IMR-90 (cell line): Measurements from ENCODE around the gene CCL14. TPM values are rescaled to one million over a fixed set of nuclear protein-coding genes. Genes with fewer than 3 reads are reported as not detected.

Source experiments
- ATAC-seq: fragments of 200-7000 bp; cut with Tn5 transposase; 2 replicates; pipeline ENCODE4 v1.9.1; 2020; ENCODE audit warnings: low read depth, mild to moderate bottlenecking, moderate library complexity
- BruUV-seq: library from RNA; stranded (reverse); fragments of 400-500 nt; replicated peaks from 2 replicates; lab custom pipeline; 2021; lab: Mats Ljungman, UMichigan
- CTCF ChIA-PET: fragments of 300-600 bp; formaldehyde crosslinking; extraction: SDS; loops from one replicate; lab custom pipeline; 2021; ENCODE audit warnings: antibody characterized with exemption; lab: Yijun Ruan, JAX
- POLR2A ChIA-PET: fragments of 300-600 bp; sonication (Branson Sonifier 250); formaldehyde crosslinking; loops from one replicate; lab custom pipeline; 2022; ENCODE audit warnings: antibody characterized with exemption; ENCODE audit not compliant: unreplicated experiment; lab: Charles Lee
- DNase-seq: peaks from one replicate; pipeline ENCODE4 v3.0.0; 2013
- H2AFZ ChIP-seq: replicated peaks from 2 replicates; pipeline ENCODE3; 2013; ENCODE audit warnings: low read length, mild to moderate bottlenecking; ENCODE audit not compliant: poor library complexity
- H2AK5ac ChIP-seq: 2 replicates; pipeline ENCODE4 v1.6.1; 2013; ENCODE audit warnings: low read depth, low read length, inconsistent platforms
- H2AK9ac ChIP-seq: replicated peaks from 2 replicates; pipeline ENCODE3; 2013; ENCODE audit warnings: mild to moderate bottlenecking, low read depth, low read length, moderate library complexity; ENCODE audit not compliant: poor library complexity
- H2BK120ac ChIP-seq: 2 replicates; pipeline ENCODE4 v1.6.1; 2013; ENCODE audit warnings: low read depth, low read length, inconsistent platforms
- H2BK15ac ChIP-seq: 3 replicates; pipeline ENCODE4 v1.6.1; 2013; ENCODE audit warnings: low read depth, low read length, inconsistent platforms
- H2BK20ac ChIP-seq: 2 replicates; pipeline ENCODE4 v1.6.1; 2013; ENCODE audit warnings: low read depth, mild to moderate bottlenecking, inconsistent platforms, low read length, moderate library complexity
- H2BK5ac ChIP-seq: 2 replicates; pipeline ENCODE4 v1.6.1; 2013; ENCODE audit warnings: mild to moderate bottlenecking, low read depth, low read length, inconsistent platforms; ENCODE audit not compliant: poor library complexity, severe bottlenecking
- H3K14ac ChIP-seq: replicated peaks from 2 replicates; pipeline ENCODE4 v1.6.1; 2013; ENCODE audit warnings: low read depth, low read length, inconsistent platforms
- H3K18ac ChIP-seq: 2 replicates; pipeline ENCODE4 v1.6.1; 2013; ENCODE audit warnings: low read depth, low read length, control low read depth
- H3K23ac ChIP-seq: 2 replicates; pipeline ENCODE4 v1.6.1; 2013; ENCODE audit warnings: low read depth, low read length, inconsistent platforms
- H3K27ac ChIP-seq: 2 replicates; pipeline ENCODE4 v1.5.1; 2013; ENCODE audit warnings: mild to moderate bottlenecking, control low read depth, low read length; ENCODE audit not compliant: insufficient read depth
- H3K27me3 ChIP-seq: 2 replicates; pipeline ENCODE4 v1.6.1; 2013; ENCODE audit warnings: low read length; ENCODE audit not compliant: control insufficient read depth, insufficient read depth
- H3K36me3 ChIP-seq: 2 replicates; pipeline ENCODE4 v1.6.1; 2013; ENCODE audit warnings: low read length, mixed read lengths; ENCODE audit not compliant: control insufficient read depth, insufficient read depth
- H3K4ac ChIP-seq: 2 replicates; pipeline ENCODE4 v1.6.1; 2013; ENCODE audit warnings: low read depth, low read length, inconsistent platforms
- H3K4me1 ChIP-seq: 2 replicates; pipeline ENCODE4 v1.6.1; 2013; ENCODE audit warnings: low read length, mixed read lengths; ENCODE audit not compliant: control insufficient read depth, insufficient read depth
- H3K4me2 ChIP-seq: 2 replicates; pipeline ENCODE4 v1.6.1; 2013; ENCODE audit warnings: low read depth, mild to moderate bottlenecking, control low read depth, low read length, moderate library complexity
- H3K4me3 ChIP-seq: 2 replicates; pipeline ENCODE4 v1.5.1; 2013; ENCODE audit warnings: low read depth, mild to moderate bottlenecking, control low read depth, low read length, moderate library complexity; ENCODE audit not compliant: insufficient read depth
- H3K56ac ChIP-seq: 2 replicates; pipeline ENCODE4 v1.6.1; 2013; ENCODE audit warnings: low read length, inconsistent platforms; ENCODE audit not compliant: insufficient read depth; ENCODE audit errors: extremely low read depth
- H3K79me1 ChIP-seq, 2 experiments: 2 replicates each; pipeline ENCODE4 v1.6.1; 2013; ENCODE audit warnings: low read length in 2 of 2, inconsistent platforms in 1 of 2, low read depth in 1 of 2
- H3K9ac ChIP-seq: 2 replicates; pipeline ENCODE4 v1.6.1; 2013; ENCODE audit warnings: low read depth, low read length, control low read depth
- H3K9me1 ChIP-seq: 2 replicates; pipeline ENCODE4 v1.6.1; 2013; ENCODE audit warnings: low read length, inconsistent platforms; ENCODE audit not compliant: insufficient read depth
- H3K9me3 ChIP-seq: 2 replicates; pipeline ENCODE4 v1.6.1; 2013; ENCODE audit warnings: low read length; ENCODE audit not compliant: control insufficient read depth, insufficient read depth
- H4K20me1 ChIP-seq: 2 replicates; pipeline ENCODE4 v1.6.1; 2013; ENCODE audit warnings: low read length, inconsistent platforms; ENCODE audit not compliant: insufficient read depth
- H4K5ac ChIP-seq: 2 replicates; pipeline ENCODE4 v1.6.1; 2013; ENCODE audit warnings: mild to moderate bottlenecking, low read depth, low read length, control low read depth
- H4K8ac ChIP-seq, 2 experiments: 2 replicates each; pipeline ENCODE4 v1.6.1; 2013; ENCODE audit warnings: low read depth in 2 of 2, low read length in 2 of 2, control low read depth in 1 of 2, inconsistent platforms in 1 of 2
- H4K91ac ChIP-seq: 2 replicates; pipeline ENCODE4 v1.6.1; 2013; ENCODE audit warnings: low read depth, low read length, inconsistent platforms; ENCODE audit not compliant: insufficient read depth
- BHLHE40 ChIP-seq: fragments of 150-350 bp; IDR thresholded peaks from 2 replicates; pipeline ENCODE4 v1.6.1; 2016; ENCODE audit warnings: mild to moderate bottlenecking, low read depth, low read length
- CEBPB ChIP-seq: IDR thresholded peaks from 2 replicates; pipeline ENCODE4 v1.6.1; 2012; ENCODE audit warnings: low read depth, low read length, improper control_type of control experiment
- CHD1 ChIP-seq: IDR thresholded peaks from 2 replicates; pipeline ENCODE4 v1.6.1; 2012; ENCODE audit warnings: low read depth, low read length, improper control_type of control experiment
- CTCF ChIP-seq: conservative IDR thresholded peaks from 2 replicates; pipeline ENCODE4 v1.5.1; 2012; ENCODE audit warnings: mild to moderate bottlenecking, low read depth, low read length, improper control_type of control experiment
- ELK1 ChIP-seq: fragments of 150-350 bp; IDR thresholded peaks from 2 replicates; pipeline ENCODE4 v1.6.1; 2016; ENCODE audit warnings: low read depth, mild to moderate bottlenecking, low read length, moderate library complexity, borderline replicate concordance
- FOS ChIP-seq: fragments of 150-350 bp; IDR thresholded peaks from 2 replicates; pipeline ENCODE4 v1.6.1; 2016; ENCODE audit warnings: low read depth, low read length
- MAFK ChIP-seq: IDR thresholded peaks from 2 replicates; pipeline ENCODE4 v1.6.1; 2012; ENCODE audit warnings: low read depth, low read length, improper control_type of control experiment
- MAZ ChIP-seq: IDR thresholded peaks from 2 replicates; pipeline ENCODE4 v1.6.1; 2012; ENCODE audit warnings: low read depth, mild to moderate bottlenecking, low read length, improper control_type of control experiment, moderate library complexity, borderline replicate concordance
- MXI1 ChIP-seq: IDR thresholded peaks from 2 replicates; pipeline ENCODE4 v1.6.1; 2012; ENCODE audit warnings: low read depth, mild to moderate bottlenecking, low read length, moderate library complexity, borderline replicate concordance
- NFE2L2 ChIP-seq: fragments of 150-350 bp; IDR thresholded peaks from 2 replicates; pipeline ENCODE4 v1.6.1; 2016; ENCODE audit warnings: low read depth, mild to moderate bottlenecking, low read length
- POLR2A ChIP-seq: IDR thresholded peaks from 2 replicates; pipeline ENCODE4 v1.6.1; 2012; ENCODE audit warnings: mild to moderate bottlenecking, low read depth, low read length
- RAD21 ChIP-seq: IDR thresholded peaks from 2 replicates; pipeline ENCODE4 v1.6.1; 2012; ENCODE audit warnings: low read length, improper control_type of control experiment
- RCOR1 ChIP-seq: IDR thresholded peaks from 2 replicates; pipeline ENCODE4 v1.6.1; 2012; ENCODE audit warnings: mild to moderate bottlenecking, low read length, improper control_type of control experiment; ENCODE audit not compliant: insufficient replicate concordance
- RFX5 ChIP-seq: IDR thresholded peaks from 2 replicates; pipeline ENCODE4 v1.8.0; 2012; ENCODE audit warnings: low read depth, mild to moderate bottlenecking, low read length, moderate library complexity
- SMC3 ChIP-seq: fragments of 150-350 bp; IDR thresholded peaks from 2 replicates; pipeline ENCODE4 v1.6.1; 2016; ENCODE audit warnings: low read depth, mild to moderate bottlenecking, antibody characterized with exemption, low read length, moderate library complexity
- USF2 ChIP-seq: fragments of 150-350 bp; IDR thresholded peaks from 2 replicates; pipeline ENCODE4 v1.6.1; 2017; ENCODE audit warnings: mild to moderate bottlenecking, antibody characterized with exemption, low read length, low read depth
- WGBS, 2 experiments: methylation state at CpG; one replicate each; pipeline versions ENCODE4 v1.1.5 to v1.1.7; 2013; ENCODE audit warnings: missing lambda C conversion rate in 2 of 2; ENCODE audit not compliant: insufficient read length in 1 of 2; ENCODE audit errors: extremely low coverage in 2 of 2; 5-methylcytosine and 5-hydroxymethylcytosine counted together
- dilution Hi-C: fragments of 300-500 bp; cut with HindIII; formaldehyde crosslinking; loops from one replicate; pipeline ENCODE4 v1.14.3; 2018; ENCODE audit warnings: low sequenced_read_pairs; ENCODE audit not compliant: unreplicated experiment
- in situ Hi-C: fragments of 300-500 bp; cut with MboI; formaldehyde crosslinking; loops from 3 replicates; pipeline ENCODE4 v1.14.3; 2019; ENCODE audit warnings: low sequenced_read_pairs, inconsistent platforms, mixed read lengths
- intact Hi-C: fragments of 100-400 bp; cut with micrococcal nuclease; formaldehyde crosslinking; loops from 2 replicates; pipeline ENCODE4 v1.10.0; 2022
- polyA plus RNA-seq, 3 experiments: library from polyadenylated mRNA; depleted of rRNA; stranded (reverse); fragments of >200 nt; gene quantifications; 2 replicates each; pipeline ENCODE4 v1.2.3, GENCODE V29; 2012; ENCODE audit warnings: low replicate concordance in 1 of 3
- total RNA-seq: library from RNA; depleted of rRNA; stranded (reverse); fragments of >200 nt; gene quantifications from 2 replicates; pipeline ENCODE4 v1.2.3, GENCODE V29; 2012

CCL14 gene
- total and polyA plus RNA-seq, 2 of the 4 experiments (the other 2 are of a cell fraction), result not detected

GRCh38 chr17:35965272-35965671 lies 21.3 kb downstream of the CCL14 start:
- Histone ChIP-seq H4K20me1 (no peaks in the 10 kb centered on the region), H3K27me3 (peaks cover 2% of the 10 kb centered on the region; the same call in 1 of the 2 replicates), H3K18ac (no peak overlapping the region), H4K91ac (no peak overlapping the region), H3K4ac (no peak overlapping the region), H2BK20ac (no peak overlapping the region), H3K4me3 (no peak overlapping the region), H4K8ac (no peak overlapping the region), H3K79me1 (no peaks in the 10 kb centered on the region), H2AFZ (no peak overlapping the region), H3K23ac (no peak overlapping the region), H3K56ac (no peak overlapping the region), H3K4me2 (no peak overlapping the region), H2AK9ac (no peak overlapping the region), H3K9ac (no peak overlapping the region), H4K5ac (no peak overlapping the region), H2BK15ac (no peak overlapping the region), H2BK120ac (no peak overlapping the region), H2BK5ac (no peak overlapping the region), H3K9me3 (no peaks in the 10 kb centered on the region), H3K4me1 (no peaks in the 10 kb centered on the region), H2AK5ac (no peak overlapping the region), H3K9me1 (no peaks in the 10 kb centered on the region), H3K36me3 (no peaks in the 10 kb centered on the region), H3K27ac (no peak overlapping the region), H3K14ac (no peak overlapping the region)
- intact Hi-C loops, result no loop called here
- in situ Hi-C loops, result no loop called here
- DNase-seq (no peak), ATAC-seq (no peak)
- ChIA-PET CTCF (no interaction called here), POLR2A (no interaction called here)
- TF ChIP-seq MAFK, result no peak
- no peak for TF ChIP-seq POLR2A
- no peak for TF ChIP-seq RAD21
- TF ChIP-seq CTCF, result no peak
- TF ChIP-seq USF2, result no peak
- TF ChIP-seq RCOR1, result no peak
- TF ChIP-seq CHD1, result no peak
- no peak for TF ChIP-seq NFE2L2
- no peak for TF ChIP-seq CEBPB
- no peak for TF ChIP-seq MAZ
- TF ChIP-seq ELK1, result no peak
- TF ChIP-seq BHLHE40, result no peak
- no peak for TF ChIP-seq MXI1
- TF ChIP-seq FOS, result no peak
- no peak for TF ChIP-seq RFX5
- no peak for TF ChIP-seq SMC3
- dilution Hi-C loops, result no loop called here
- no TSS peak for BruUV-seq
- 46% methylated on average over 3 of the region's 7 CpGs; no CpG with 5 or more reads in 1 of the 2 experiments for WGBS, 2 experiments
